ENCODE results near the gene FHIT.

FHIT gene

GRCh38 chr3:60325610-60326170, 925.6 kb downstream of the FHIT start:
- no peak for DNase-seq (ENCODE audit: low spot score)

GRCh38 chr3:60323651-60324050, 927.6 kb downstream of the FHIT start:
- no peak for DNase-seq (ENCODE audit: low spot score)

- no peak for DNase-seq (ENCODE audit: low spot score)
Observed at GRCh38 chr3:60323180-60323579, 928.1 kb downstream of the FHIT start.

GRCh38 chr3:60322298-60322856, 928.9 kb downstream of the FHIT start:
- DNase-seq (ENCODE audit: low spot score): no peak

- DNase-seq (ENCODE audit: low spot score): no peak
Observed at GRCh38 chr3:60319179-60319858, 931.9 kb downstream of the FHIT start.

- no peak for DNase-seq (ENCODE audit: low spot score)
Observed at GRCh38 chr3:60316121-60316797, 935.0 kb downstream of the FHIT start.

- no peak for DNase-seq (ENCODE audit: low spot score)
Observed at GRCh38 chr3:60313951-60314461, 937.2 kb downstream of the FHIT start.

- DNase-seq (ENCODE audit: low spot score): no peak
Observed at GRCh38 chr3:60313231-60313798, 937.9 kb downstream of the FHIT start.

GRCh38 chr3:60309539-60310268, 941.5 kb downstream of the FHIT start:
- no peak for DNase-seq (ENCODE audit: low spot score)

- no peak for DNase-seq (ENCODE audit: low spot score)
Observed at GRCh38 chr3:60308808-60309207, 942.4 kb downstream of the FHIT start.

GRCh38 chr3:60307562-60308199, 943.6 kb downstream of the FHIT start:
- DNase-seq (ENCODE audit: low spot score): no peak

- no peak for DNase-seq (ENCODE audit: low spot score)
Observed at GRCh38 chr3:60304112-60304511, 947.1 kb downstream of the FHIT start.

GRCh38 chr3:60303160-60303559, 948.1 kb downstream of the FHIT start:
- no peak for DNase-seq (ENCODE audit: low spot score)

GRCh38 chr3:60301142-60301541, 950.1 kb downstream of the FHIT start:
- no peak for DNase-seq (ENCODE audit: low spot score)

GRCh38 chr3:60298141-60298540, 953.1 kb downstream of the FHIT start:
- no peak for DNase-seq (ENCODE audit: low spot score)

- no peak for DNase-seq (ENCODE audit: low spot score)
Observed at GRCh38 chr3:60294181-60294580, 957.1 kb downstream of the FHIT start.

GRCh38 chr3:60291115-60291514, 960.1 kb downstream of the FHIT start:
- DNase-seq (ENCODE audit: low spot score): no peak

- DNase-seq (ENCODE audit: low spot score): no peak
Observed at GRCh38 chr3:60290122-60290492, 961.1 kb downstream of the FHIT start.

GRCh38 chr3:60289341-60290121, 961.7 kb downstream of the FHIT start:
- no peak for DNase-seq (ENCODE audit: low spot score)

GRCh38 chr3:60282866-60283265, 968.4 kb downstream of the FHIT start:
- no peak for DNase-seq (ENCODE audit: low spot score)

- DNase-seq (ENCODE audit: low spot score): no peak
Observed at GRCh38 chr3:60281970-60282369, 969.3 kb downstream of the FHIT start.

All from CD4-positive, alpha-beta T cell treated with Interleukin-2 at 100 ng/mL for 4 hours (primary cell).